ENCODE results near the gene MTHFD1L.
"Not testable (repeated sequence)": the region's sequence is repeated elsewhere in the genome, so short reads cannot be mapped to it uniquely, and the experiment has no call there.

The MTHFD1L gene

DNA sequence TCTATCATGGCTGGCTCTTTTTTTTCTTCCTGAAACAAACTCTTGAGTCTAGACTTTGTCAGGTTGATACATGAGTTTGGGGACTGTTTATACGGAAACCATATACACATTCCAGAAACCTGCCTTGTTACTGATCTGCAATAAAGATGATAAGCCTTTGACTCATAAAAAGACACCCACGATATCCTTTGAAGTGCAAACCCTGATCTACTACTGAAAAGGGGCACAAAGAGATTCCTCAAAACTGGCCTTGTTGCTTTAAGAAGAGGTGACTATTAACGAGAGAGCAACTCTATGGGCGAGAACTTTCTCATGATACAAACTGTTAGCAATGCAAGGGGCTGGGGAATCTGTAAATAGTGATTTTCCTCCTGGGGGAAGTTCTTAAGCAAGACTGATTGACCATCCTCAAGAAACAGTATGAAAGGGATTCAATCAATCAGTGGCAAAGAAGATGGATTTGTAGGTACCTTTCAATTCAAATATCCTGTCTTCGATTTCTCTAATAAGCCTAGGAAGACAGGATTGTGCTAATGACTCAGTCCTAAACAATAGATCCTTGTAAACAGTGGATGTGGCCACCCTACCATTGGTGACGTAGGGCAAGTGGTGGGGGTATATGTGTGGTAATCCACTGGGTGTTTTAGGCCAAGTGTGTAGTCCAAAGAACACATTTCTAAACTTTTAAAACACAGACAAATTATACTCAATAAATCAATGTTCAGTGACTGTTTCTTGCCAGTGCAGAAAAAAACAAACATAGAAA lies 260.3 kb downstream of the MTHFD1L start:
- H3K9me3 Mint-ChIP-seq; H3K36me3 Mint-ChIP-seq (ENCODE audit: low read depth); H3K27ac Mint-ChIP-seq; H3K4me1 Mint-ChIP-seq (ENCODE audit: low read depth); H3K27me3 Mint-ChIP-seq; H3K4me3 Mint-ChIP-seq: not testable (repeated sequence)

DNA sequence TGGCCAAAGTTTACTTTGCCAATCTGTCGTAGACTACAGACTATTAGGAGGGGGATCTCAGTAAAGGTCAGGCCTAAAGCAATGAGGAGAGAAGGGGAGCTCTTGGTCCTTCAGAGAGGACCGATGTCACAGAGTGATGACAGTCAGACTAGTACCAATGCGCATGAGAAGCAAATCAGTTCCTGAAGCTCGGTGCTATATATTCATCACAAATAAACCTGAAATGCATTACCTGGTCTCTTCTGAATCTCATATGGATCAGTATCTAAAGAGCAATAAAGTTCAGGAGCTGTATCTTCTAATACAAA lies 260.9 kb downstream of the MTHFD1L start:
- not testable (repeated sequence) for H3K27ac Mint-ChIP-seq; H3K4me1 Mint-ChIP-seq (ENCODE audit: low read depth); H3K4me3 Mint-ChIP-seq; H3K27me3 Mint-ChIP-seq; H3K36me3 Mint-ChIP-seq (ENCODE audit: low read depth); H3K9me3 Mint-ChIP-seq

- not testable (repeated sequence) for H3K27ac Mint-ChIP-seq; H3K4me3 Mint-ChIP-seq; H3K9me3 Mint-ChIP-seq; H3K4me1 Mint-ChIP-seq (ENCODE audit: low read depth); H3K27me3 Mint-ChIP-seq; H3K36me3 Mint-ChIP-seq (ENCODE audit: low read depth)
These were observed 261.8 kb downstream of the MTHFD1L start for GRCh38 chr6:151127133-151127798.

- no peak overlapping the region for H3K27ac Mint-ChIP-seq
- no peak overlapping the region for H3K4me3 Mint-ChIP-seq
- H3K36me3 Mint-ChIP-seq (ENCODE audit: low read depth) = no peaks in the 10 kb centered on the region
These were observed 263.4 kb downstream of the MTHFD1L start for GRCh38 chr6:151128763-151129370.

GRCh38 chr6:151130329-151130728 lies 264.8 kb downstream of the MTHFD1L start:
- Mint-ChIP-seq H3K9me3 (peaks cover 7% of the 10 kb centered on the region), H3K4me1 (ENCODE audit: low read depth) (no peaks in the 10 kb centered on the region), H3K4me3 (no peak overlapping the region), H3K27ac (no peak overlapping the region), H3K27me3 (no peaks in the 10 kb centered on the region), H3K36me3 (ENCODE audit: low read depth) (no peaks in the 10 kb centered on the region)

More at GRCh38 chr6:151128763-151129370, 263.4 kb downstream of the MTHFD1L start:
- Mint-ChIP-seq H3K9me3 (peaks cover 2% of the 10 kb centered on the region), H3K4me1 (ENCODE audit: low read depth) (no peaks in the 10 kb centered on the region), H3K27me3 (no peaks in the 10 kb centered on the region)

DNA sequence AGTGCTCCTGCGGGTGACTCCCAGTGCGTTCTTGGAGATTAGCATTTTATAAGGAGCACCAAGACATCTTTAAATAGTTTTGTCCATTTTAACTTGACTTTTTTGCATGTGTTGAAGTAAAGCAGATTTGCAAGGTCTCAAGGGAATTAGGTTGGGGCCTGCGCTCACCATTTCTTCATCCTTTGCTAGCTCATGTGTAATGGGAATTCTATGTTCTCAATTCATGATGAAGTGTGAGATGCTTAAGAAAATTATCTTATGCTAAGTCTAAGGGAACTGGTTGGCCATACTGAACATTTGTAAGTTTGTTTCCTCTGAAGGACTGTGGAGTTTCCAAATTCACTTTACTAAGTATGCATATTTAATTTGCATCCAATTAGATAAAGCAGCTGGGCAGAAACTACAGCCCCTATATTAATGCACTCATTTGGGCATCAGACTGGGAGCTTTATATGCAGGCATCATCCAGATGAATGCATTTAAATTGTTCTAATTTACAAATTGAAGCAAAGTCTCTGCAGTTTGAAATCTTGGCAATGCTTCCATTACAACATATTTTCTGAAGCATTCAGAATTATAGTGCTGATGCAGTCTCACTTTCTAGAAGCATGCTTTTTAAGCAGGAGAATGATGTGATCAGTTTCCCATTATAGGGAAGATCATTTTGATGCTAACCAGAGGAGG lies 266.0 kb downstream of the MTHFD1L start:
- Mint-ChIP-seq H3K27me3 (no peaks in the 10 kb centered on the region), H3K36me3 (ENCODE audit: low read depth) (no peaks in the 10 kb centered on the region), H3K4me1 (ENCODE audit: low read depth) (no peaks in the 10 kb centered on the region), H3K27ac (no peak overlapping the region), H3K4me3 (no peak overlapping the region), H3K9me3 (peaks cover 7% of the 10 kb centered on the region)

DNA sequence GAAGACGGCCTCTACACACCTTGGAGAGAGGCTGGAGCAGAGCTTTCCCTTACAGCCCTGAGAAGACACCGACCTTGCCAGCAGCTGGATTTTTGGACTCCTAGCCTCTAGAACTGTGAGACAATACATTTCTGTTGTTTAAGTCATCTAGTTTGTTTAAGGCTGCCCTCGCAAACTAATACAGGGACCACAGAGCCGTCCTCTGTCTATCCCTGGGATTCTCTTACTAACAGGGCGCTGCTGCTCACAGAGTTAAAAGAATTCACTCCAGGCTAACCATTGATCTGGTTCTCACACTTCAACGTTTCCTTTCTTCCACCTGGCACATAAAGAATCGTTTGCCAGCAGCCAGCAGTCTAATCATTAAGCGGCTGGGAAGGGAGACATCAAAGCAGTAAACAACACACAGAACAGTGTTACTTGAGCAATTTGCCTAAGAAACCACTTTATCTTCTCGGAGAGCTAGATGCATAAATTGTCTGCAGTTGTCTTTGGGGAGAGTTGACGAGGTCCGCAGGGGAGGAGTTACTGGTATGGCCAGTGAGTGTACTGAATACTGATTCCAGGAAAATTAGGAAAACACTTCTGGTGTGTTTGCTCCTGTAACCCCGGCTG lies 270.7 kb downstream of the MTHFD1L start:
- H3K4me3 Mint-ChIP-seq = no peak overlapping the region

GRCh38 chr6:151137542-151137941 lies 272.0 kb downstream of the MTHFD1L start:
- Mint-ChIP-seq H3K4me3 (no peak overlapping the region), H3K27me3 (peaks cover 2% of the 10 kb centered on the region), H3K4me1 (ENCODE audit: low read depth) (no peaks in the 10 kb centered on the region), H3K9me3 (peaks cover 7% of the 10 kb centered on the region), H3K27ac (no peak overlapping the region), H3K36me3 (ENCODE audit: low read depth) (no peaks in the 10 kb centered on the region)

More for the DNA sequence above, 270.7 kb downstream of the MTHFD1L start:
- Mint-ChIP-seq H3K27ac (no peak overlapping the region), H3K4me1 (ENCODE audit: low read depth) (no peaks in the 10 kb centered on the region), H3K27me3 (peaks cover 2% of the 10 kb centered on the region), H3K36me3 (ENCODE audit: low read depth) (no peaks in the 10 kb centered on the region), H3K9me3 (peaks cover 7% of the 10 kb centered on the region)

- H3K36me3 Mint-ChIP-seq (ENCODE audit: low read depth) = no peaks in the 10 kb centered on the region
- no peak overlapping the region for H3K27ac Mint-ChIP-seq
- peaks cover 2% of the 10 kb centered on the region for H3K27me3 Mint-ChIP-seq
- no peaks in the 10 kb centered on the region for H3K4me1 Mint-ChIP-seq (ENCODE audit: low read depth)
- H3K9me3 Mint-ChIP-seq = no peaks in the 10 kb centered on the region
- no peak overlapping the region for H3K4me3 Mint-ChIP-seq
These were observed 274.0 kb downstream of the MTHFD1L start for GRCh38 chr6:151139524-151139923.

- Mint-ChIP-seq H3K36me3 (ENCODE audit: low read depth) (no peaks in the 10 kb centered on the region), H3K27ac (no peak overlapping the region), H3K27me3 (peaks cover 5% of the 10 kb centered on the region), H3K9me3 (no peaks in the 10 kb centered on the region), H3K4me3 (no peak overlapping the region), H3K4me1 (ENCODE audit: low read depth) (no peaks in the 10 kb centered on the region)
These were observed 275.3 kb downstream of the MTHFD1L start for GRCh38 chr6:151140767-151141166.

- Mint-ChIP-seq H3K27ac (no peak overlapping the region), H3K4me1 (ENCODE audit: low read depth) (no peaks in the 10 kb centered on the region), H3K27me3 (peaks cover 7% of the 10 kb centered on the region), H3K9me3 (no peaks in the 10 kb centered on the region), H3K4me3 (no peak overlapping the region), H3K36me3 (ENCODE audit: low read depth) (no peaks in the 10 kb centered on the region)
These were observed 276.2 kb downstream of the MTHFD1L start for GRCh38 chr6:151141685-151142084.

DNA sequence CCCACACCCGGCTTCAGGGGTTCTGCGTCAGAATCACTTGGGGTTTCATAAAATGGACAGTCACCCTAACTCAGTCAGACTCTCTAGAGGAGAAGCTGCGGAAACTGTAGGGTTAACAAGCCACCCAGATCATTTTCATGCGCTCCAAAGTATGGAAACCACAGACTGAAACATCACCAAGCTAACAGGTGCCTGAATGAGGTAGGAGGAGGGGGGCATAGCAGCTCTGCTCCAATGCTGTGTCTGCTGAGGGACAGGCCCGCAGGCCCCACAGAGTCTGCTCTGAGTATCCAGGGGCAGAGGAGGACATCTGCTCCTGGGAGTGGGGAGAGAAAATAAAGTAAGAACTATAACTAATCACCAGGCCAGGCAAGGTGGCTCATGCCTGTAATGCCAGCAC lies 277.2 kb downstream of the MTHFD1L start:
- Mint-ChIP-seq H3K9me3 (no peaks in the 10 kb centered on the region), H3K4me1 (ENCODE audit: low read depth) (no peaks in the 10 kb centered on the region), H3K4me3 (no peak overlapping the region), H3K36me3 (ENCODE audit: low read depth) (no peaks in the 10 kb centered on the region), H3K27me3 (peaks cover 7% of the 10 kb centered on the region), H3K27ac (no peak overlapping the region)

DNA sequence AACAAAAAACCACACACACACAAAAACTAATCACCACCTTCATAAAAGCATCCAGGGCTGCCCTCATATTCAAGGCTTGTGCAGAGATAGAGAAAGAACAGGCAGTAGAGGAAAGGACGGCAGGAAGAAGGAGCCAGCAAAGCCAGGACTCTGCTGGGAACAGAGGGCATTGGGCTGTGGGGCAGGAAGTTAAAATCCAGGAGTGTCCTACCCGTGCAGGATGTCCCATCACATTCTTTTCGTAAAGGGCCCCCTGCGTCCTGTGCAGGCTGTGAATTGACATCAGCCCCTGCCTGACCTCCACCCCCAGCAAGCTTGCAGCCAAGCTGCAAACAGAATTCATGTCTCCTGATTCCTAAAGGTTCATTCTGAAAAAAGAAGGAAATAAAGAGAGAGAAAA lies 277.8 kb downstream of the MTHFD1L start:
- no peaks in the 10 kb centered on the region for H3K36me3 Mint-ChIP-seq (ENCODE audit: low read depth)
- no peaks in the 10 kb centered on the region for H3K4me1 Mint-ChIP-seq (ENCODE audit: low read depth)
- H3K9me3 Mint-ChIP-seq = no peaks in the 10 kb centered on the region
- H3K4me3 Mint-ChIP-seq = no peak overlapping the region
- H3K27ac Mint-ChIP-seq = no peak overlapping the region
- peaks cover 7% of the 10 kb centered on the region for H3K27me3 Mint-ChIP-seq

DNA sequence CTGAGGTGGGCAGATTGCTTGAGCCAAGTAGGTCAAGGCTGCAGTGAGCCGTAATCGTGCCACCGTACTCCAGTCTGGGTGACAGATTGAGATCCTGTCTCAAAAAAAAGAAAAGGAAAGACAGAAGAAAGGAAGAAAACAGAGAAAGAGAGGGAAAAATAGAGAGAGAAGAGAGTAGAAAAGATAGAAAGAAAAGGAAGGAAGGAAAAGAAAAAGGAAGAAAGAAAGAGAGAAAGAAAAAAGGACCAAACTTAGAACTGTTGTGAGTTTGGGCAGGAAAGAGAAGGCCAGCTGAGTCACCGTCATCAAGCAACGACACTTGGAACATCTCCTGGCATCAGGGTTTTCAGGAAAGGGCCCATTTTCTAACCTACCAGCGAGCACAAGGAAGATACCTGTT lies 278.3 kb downstream of the MTHFD1L start:
- Mint-ChIP-seq H3K36me3 (ENCODE audit: low read depth) (no peaks in the 10 kb centered on the region), H3K4me3 (no peak overlapping the region), H3K4me1 (ENCODE audit: low read depth) (no peaks in the 10 kb centered on the region), H3K27ac (no peak overlapping the region), H3K9me3 (no peaks in the 10 kb centered on the region), H3K27me3 (peaks cover 7% of the 10 kb centered on the region)
